ENCODE data around the gene UGT1A3.

- TF ChIP-seq EZH2 (IDR thresholded peaks at IDR 0.05; ENCODE audit: insufficient read depth, poor library complexity, severe bottlenecking) (no peak), EZH2phosphoT487 (IDR thresholded peaks at IDR 0.05; ENCODE audit: insufficient read depth, low read depth) (no peak)
Measured at GRCh38 chr2:233760043-233760442, 31.2 kb downstream of the UGT1A3 start, which contains the start of gene UGT1A1.
